Mammary epithelial cell (primary cell): ENCODE results near the gene EIF4EBP2.

Experiments
- CTCF ChIP-seq, 2 donors: IDR thresholded peaks in 1 of 2; conservative IDR thresholded peaks in 1 of 2; 2 replicates each; pipeline ENCODE4 v1.5.1; 2011 to 2012; ENCODE audit warnings: inconsistent platforms in 2 of 2, low read length in 2 of 2, mild to moderate bottlenecking in 2 of 2, control low read depth in 1 of 2, low read depth in 1 of 2; ENCODE audit not compliant: insufficient read depth in 1 of 2; ENCODE audit errors: extremely low read depth in 1 of 2
- EZH2 ChIP-seq: IDR thresholded peaks from 2 replicates; pipeline ENCODE4 v1.6.1; 2012; ENCODE audit warnings: low read length, inconsistent platforms, borderline replicate concordance

DNA sequence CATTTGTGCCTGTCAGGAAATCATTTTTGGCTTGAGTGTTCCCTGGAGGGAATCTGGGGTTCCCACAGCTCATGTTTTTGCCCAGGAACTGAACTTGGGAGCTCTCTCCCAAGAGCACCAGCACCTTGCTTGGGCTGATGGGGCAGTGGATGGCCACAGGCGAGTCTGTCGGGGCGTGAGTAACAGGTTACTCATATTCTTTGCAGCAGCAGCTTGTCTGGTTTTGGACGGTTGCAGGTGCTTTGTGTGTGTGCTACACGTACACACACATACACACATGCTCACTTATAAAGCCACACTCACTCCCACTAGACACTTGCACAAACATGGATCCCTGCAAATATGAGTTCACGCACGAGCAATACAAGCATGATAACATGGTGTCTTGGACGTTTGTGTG lies 71.7 kb downstream of the EIF4EBP2 start:
- TF ChIP-seq EZH2 (no peak), CTCF (conservative IDR thresholded peaks at IDR 0.05 in 1 of 2, IDR thresholded peaks at IDR 0.05 in 1 of 2; ENCODE audit: extremely low read depth in 1 of 2, insufficient read depth in 1 of 2, low read depth in 1 of 2, low read length in 2 of 2) (no peak)
